GM18873 (cell line): ENCODE data around the gene OXGR1.
"Not testable (repeated sequence)": the region's sequence is repeated elsewhere in the genome, so short reads cannot be mapped to it uniquely, and the experiment has no call there.

Source experiments
- ATAC-seq: cut with Tn5 transposase; IDR thresholded peaks from one replicate; pipeline ENCODE4 v1.9.1; 2021; ENCODE audit warnings: mild to moderate bottlenecking, moderate library complexity, moderate number of reproducible peaks; ENCODE audit not compliant: unreplicated experiment, low FRiP score

Gene OXGR1

DNA sequence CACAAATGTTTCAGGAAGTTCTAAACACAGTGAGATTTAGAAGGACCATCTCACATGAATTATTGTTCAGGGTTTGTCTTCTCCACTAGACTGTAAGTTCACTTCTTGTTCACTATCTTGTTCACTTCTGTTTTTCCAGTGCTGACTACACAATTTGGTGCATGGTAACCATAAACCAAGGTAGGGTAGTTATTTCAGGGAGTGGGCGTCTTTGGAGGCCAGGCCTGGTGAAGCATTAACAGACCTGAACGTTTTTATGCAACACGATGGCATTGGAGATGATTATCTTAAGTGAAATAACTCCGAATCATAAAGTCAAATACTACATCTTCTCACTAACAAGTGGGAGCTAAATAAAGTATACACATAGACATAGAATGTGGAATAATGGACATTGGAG lies 14.4 kb upstream of the OXGR1 start:
- ATAC-seq: no peak

- ATAC-seq: no peak
These were observed 11.5 kb upstream of the OXGR1 start for GRCh38 chr13:97005625-97006262.

- no peak for ATAC-seq
These were observed 10.6 kb upstream of the OXGR1 start for GRCh38 chr13:97004886-97005285.

GRCh38 chr13:97004096-97004876 lies 10.0 kb upstream of the OXGR1 start:
- no peak for ATAC-seq

DNA sequence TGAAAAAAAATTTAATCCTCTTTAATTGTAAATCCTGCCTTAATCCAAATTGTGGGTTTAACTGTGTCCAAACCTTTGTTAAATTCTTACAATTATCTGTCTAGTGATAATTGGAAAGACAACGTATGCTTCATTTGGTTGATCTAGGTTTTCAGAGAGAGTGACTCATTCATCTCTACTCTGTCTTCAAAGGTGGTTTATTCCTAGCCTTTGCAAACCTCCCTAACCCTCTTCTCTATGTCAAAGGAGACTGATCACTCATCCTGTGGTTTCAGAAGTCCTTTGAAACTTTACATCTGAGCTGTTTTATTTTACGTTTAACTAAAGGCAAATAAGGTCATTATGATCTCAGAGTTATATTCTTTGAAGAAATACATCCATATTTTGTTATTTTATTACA lies 8.8 kb upstream of the OXGR1 start:
- no peak for ATAC-seq

DNA sequence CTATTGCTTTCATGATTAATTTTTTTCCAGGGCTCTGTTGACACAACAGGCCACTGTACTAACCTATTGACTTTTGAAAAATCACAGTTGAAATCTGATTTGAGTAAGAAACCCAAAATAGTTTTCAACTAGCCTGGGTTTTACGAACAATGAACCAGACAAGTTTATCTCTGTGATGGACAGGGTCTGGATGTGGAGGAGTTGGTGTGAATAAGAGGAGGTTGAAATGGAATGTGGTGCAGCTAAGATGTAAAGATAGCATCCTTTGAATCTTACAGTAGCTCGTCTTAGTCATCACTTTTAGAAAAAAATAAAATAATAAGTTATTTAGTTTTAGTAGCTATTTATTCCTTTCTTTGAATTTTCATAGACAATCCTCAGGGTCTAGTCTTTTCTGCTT lies 8.3 kb upstream of the OXGR1 start:
- ATAC-seq: no peak

DNA sequence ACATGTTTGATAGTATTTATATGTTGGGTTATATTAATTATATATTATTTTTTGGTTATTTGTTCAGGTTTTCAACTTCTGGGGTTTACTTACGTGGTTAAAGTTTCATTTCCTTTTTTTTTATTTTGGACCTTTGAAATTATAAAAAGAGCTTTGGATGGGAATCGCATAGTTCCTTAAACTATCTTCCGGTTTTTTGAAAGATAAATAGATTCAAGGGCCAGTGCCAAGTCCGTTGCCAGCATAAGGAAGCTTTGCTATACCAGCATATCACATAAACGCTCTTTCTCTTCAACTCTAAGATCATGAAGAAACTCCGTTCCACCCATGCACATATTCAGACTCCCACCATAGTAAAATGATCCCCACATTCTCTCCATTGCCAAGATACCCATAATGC lies 7.4 kb upstream of the OXGR1 start:
- no peak for ATAC-seq

- no peak for ATAC-seq
These were observed 6.1 kb upstream of the OXGR1 start for GRCh38 chr13:97000295-97000925.

- no peak for ATAC-seq
These were observed 4.8 kb upstream of the OXGR1 start for GRCh38 chr13:96999091-96999490.

GRCh38 chr13:96998051-96998450 lies 3.8 kb upstream of the OXGR1 start:
- ATAC-seq: no peak

DNA sequence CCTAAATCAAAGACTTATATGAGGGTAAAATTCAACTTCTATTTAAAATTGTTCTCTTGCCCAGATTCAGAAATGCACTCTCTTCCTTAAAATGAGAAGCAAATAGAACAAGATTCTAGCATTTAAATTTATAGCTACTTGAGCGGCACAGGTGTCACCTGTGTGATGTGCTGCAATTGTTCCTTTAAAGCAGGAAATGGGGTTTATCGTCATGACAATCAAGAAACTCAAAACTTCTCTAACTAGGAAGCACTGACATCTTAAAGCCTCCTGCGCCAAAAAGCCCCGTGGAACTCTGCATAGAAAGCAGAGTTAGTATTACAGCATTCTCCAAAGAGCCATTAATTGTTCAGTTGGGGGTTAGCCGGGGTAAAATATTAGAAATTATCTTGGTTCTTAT lies 2.6 kb upstream of the OXGR1 start:
- ATAC-seq: no peak

- ATAC-seq: no peak
These were observed 1.8 kb upstream of the OXGR1 start for GRCh38 chr13:96996107-96996506.

GRCh38 chr13:96994858-96995243 lies 575 bp upstream of the OXGR1 start:
- ATAC-seq: no peak

DNA sequence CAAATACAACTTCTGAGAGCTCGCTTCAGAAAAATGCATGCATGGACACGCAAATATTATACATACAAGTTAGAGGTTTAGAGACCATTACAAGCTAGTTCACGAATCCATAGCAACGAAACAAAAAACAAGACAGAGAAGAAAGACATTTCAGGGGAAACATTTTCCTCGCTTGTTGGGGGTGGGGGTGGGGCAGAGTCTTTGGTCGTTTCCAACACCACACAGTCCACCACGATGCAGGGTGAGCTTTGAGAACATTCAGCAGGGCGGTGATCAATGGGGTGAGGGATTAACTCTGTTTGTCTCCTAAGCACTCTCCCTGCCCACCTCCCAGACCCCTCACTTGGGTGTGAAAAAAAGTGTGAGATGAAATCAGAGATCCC lies 651 bp downstream of the OXGR1 start:
- ATAC-seq: no peak

- ATAC-seq: no peak
These were observed 1.6 kb downstream of the OXGR1 start for GRCh38 chr13:96992633-96993032.

DNA sequence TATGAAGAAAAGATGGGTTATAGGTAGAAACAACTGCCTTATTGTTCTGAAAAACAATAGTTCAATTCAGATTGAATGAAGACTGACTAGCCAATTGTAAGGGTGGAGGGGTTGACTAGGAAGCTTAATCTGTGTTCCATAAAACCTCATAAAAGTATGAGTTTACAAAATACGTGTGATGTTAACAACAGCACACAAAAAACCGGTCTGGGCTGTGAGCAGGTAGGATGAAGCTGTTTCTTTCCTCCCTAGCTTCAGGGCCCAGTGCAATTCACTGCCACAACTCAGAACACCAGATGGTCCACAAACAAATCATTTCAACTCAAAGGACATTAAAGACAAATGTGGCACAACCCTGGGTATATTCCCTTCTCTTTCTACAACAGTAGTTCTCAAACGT lies 3.2 kb downstream of the OXGR1 start:
- ATAC-seq: no peak

DNA sequence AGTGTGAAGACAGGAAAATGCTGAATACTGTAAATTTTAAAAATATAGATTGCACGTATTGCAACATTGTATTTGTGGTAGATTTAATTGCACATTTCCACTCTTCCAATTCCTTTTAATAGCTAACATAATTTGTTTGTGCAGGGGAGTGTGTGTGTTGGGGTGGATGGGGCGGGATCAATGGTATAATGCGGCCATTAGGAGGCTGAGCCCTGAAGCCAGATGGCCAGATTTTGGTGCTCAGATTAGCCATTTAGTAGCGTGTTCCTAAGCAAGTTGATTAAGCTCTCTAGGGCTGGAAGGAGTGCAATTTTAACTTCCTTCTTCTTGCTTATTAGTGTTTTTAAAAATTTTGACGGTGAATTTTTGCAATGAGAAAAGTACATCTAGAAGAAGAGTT lies 5.8 kb downstream of the OXGR1 start:
- ATAC-seq: no peak

- ATAC-seq: peak; percentile 97
These were observed 10.2 kb downstream of the OXGR1 start for GRCh38 chr13:96984051-96984508.

- no peak for ATAC-seq
These were observed 11.6 kb downstream of the OXGR1 start for GRCh38 chr13:96982672-96983071.

DNA sequence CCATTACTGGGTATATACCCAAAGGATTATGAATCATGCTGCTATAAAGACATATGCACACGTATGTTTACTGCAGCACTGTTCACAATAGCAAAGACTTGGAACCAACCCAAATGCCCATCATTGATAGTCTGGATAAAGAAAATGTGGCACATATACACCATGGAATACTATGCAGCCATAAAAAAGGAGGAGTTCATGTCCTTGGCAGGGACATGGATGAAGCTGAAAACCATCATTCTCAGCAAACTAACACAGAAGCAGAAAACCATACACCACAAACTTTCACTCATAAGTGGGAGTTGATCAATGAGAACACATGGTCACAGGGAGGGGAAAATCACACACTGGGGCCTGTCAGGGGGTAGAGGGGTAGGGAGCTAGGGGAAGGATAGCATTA lies 14.4 kb downstream of the OXGR1 start:
- not testable (repeated sequence) for ATAC-seq

- ATAC-seq: no peak
These were observed 26.2 kb downstream of the OXGR1 start for GRCh38 chr13:96968027-96968426.

DNA sequence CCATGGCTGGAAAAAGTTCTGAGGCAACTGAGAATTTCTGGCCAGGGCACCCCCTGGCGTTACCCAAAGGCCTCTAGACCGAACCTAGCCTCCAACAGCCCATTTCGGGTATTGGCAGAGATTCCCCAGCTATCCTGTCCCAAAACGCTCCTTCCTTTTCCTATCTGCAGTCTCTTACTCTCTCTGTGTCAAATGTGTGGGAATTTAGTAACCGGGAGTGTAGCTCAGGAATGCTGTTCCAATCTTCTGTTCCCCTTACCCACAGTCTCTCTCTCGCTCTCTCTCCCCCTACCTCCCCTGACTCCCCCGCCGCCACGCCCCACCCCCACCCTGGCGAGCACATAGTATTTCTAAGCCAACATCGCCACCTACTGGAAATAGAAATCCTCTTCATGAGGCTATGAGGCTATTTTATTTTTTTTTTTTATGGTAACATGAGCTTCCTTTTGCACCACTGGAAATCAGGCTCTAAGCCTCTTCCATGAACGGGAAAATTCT lies 27.0 kb downstream of the OXGR1 start:
- no peak for ATAC-seq
